Ureter (tissue), 1 donor: Measurements from ENCODE around the gene MAML1. TPM values are rescaled to one million over a fixed set of nuclear protein-coding genes. Genes with fewer than 3 reads are reported as not detected.
A peak's percentile ranks its signal among the peaks of the same experiment; 100 is the strongest.
"Not testable (repeated sequence)": the region's sequence is repeated elsewhere in the genome, so short reads cannot be mapped to it uniquely, and the experiment has no call there.

Experiments used
- DNase-seq: peaks from one replicate; pipeline ENCODE4 v3.0.0-alpha.2; 2020; ENCODE audit warnings: low spot score
- total RNA-seq: library from RNA; stranded (reverse); gene quantifications from one replicate; pipeline ENCODE4 v1.2.4, GENCODE V29; 2023
- donor health status: DM: yes; HTN: yes; CAD: no.

MAML1 gene
- 37.7 TPM for total RNA-seq

GRCh38 chr5:179732412-179732917 lies at the start of gene MAML1:
TSS of gene MAML1 (plus strand) at chr5:179732822. CDS start at chr5:179733113, 291 bp downstream.
- peak; percentile 100 for DNase-seq

DNA sequence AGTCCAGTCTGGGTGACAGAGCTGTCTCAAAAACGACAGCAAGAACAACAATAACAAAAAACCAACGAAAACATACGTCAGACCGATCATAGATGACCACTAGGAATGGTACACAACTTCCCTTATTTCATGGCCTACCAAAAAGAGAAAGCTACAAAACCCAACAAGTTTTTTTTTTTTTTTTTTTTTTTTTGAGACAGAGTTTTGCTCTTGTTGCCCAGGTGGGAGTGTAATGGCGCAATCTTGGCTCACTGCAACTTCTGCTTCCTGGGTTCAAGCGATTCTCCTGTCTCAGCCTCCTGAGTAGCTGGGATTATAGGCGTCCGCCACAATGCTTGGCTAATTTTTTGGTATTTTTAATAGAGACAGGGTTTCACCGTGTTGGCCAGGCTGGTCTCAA lies 43.4 kb upstream of the MAML1 start:
- not testable (repeated sequence) for DNase-seq

- no peak for DNase-seq
These were observed 38.1 kb upstream of the MAML1 start for GRCh38 chr5:179694561-179694960.

- DNase-seq, result no peak
These were observed 36.0 kb upstream of the MAML1 start for GRCh38 chr5:179696603-179697002.

DNA sequence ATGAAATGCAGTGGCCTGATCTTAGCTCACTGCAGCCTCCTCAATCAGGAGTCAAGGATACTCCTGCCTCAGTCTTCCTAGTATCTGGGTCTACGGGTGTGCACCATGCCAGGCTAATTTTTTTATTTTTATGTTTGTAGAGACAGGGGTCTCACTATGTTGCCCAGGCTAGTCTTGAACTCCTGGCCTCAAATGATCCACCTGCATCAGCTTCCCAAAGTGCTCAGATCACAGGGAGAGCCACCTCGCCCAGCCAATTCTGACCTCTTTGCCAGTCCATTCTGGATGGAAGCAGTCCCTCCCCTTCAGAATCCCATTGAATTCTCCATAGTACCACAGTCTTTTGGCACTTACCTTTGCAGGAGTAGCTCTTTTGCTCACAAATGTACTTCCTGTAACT lies 35.5 kb upstream of the MAML1 start:
- DNase-seq, result no peak

DNA sequence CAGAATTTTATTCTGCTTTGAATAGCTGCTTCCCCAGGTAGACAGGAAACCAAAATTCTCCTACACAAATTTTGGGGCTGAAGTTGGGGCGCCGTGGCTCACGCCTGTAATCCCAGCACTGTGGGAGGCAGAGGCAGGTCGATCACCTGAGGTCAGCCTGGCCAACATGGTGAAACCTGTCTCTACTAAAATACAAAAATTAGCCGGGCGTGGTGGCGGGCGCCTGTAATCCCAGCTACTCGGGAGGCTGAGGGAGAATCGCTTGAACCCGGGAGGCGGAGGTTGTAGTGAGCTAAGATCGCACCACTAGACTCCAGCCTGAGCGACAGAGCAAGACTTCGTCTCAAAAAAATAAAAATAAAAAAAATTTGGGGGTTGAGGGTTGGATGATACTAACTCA lies 35.1 kb upstream of the MAML1 start:
- DNase-seq, result not testable (repeated sequence)

- peak; percentile 99 for DNase-seq
These were observed 34.4 kb upstream of the MAML1 start for GRCh38 chr5:179697993-179698934.

DNA sequence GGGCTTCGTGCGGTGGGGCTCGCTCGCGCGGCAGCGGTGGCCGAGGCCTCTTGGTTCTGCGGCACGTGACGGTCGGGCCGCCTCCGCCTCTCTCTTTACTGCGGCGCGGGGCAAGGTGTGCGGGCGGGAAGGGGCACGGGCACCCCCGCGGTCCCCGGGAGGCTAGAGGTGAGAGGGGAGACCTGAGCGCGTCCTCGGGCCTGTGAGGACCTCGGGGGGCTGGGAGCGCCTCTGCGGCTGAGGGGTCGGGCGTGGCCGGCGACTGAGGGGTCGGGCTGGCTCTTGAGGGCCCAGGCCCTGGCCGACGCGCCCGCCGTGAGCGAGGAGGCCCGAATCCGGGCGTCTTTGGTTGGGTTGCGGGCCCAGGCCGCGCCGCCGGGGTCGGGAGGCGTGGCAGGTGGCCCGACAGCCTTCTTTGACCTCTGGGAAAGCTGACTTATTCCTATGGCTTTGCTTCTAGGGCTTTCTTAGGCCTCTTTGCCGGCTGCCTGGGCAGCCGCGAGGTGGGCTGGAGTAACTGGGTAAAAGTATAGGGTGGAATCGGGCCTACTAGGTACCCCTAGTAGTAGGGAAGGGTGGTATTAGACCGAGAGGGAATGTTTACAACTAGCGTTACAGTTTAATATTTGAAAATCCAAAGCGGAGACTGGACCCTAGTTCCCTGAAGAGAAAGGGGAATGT lies 33.5 kb upstream of the MAML1 start, which contains the start of gene CANX:
Gene CANX, plus strand, starts transcription at position 33 of the 681 bp plus-strand sequence. CDS start 6,715 bp downstream, outside the sequence.
- no peak for DNase-seq

DNA sequence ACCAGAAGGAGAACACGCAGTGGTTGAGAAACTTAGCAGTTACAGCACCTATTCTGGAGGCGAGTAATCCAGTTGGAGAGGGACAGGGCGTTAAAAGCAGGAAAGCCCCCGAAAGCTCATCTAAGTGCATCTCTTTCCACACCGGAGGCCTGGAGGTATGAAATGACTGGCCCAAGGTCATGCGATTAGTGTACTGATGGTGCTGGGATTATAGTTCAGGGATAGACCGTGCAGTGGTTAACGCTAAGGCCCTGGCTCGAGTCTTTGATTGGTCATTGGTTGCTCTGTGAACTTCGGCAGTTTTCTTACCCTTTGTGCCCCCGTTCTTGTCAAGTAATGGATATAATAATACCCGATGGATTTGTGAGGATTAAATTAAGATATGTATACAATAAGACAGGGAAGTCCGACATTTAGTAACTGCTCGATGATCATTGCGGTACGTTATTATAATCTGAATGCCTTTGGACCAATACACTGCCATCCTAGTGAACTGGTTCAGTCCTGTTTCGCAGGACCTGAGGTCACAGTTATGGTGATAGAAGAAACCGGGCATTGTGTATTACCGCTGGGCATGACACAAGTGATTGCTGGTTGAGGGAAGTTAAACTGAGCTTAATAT lies 32.9 kb upstream of the MAML1 start:
- DNase-seq, result no peak

- no peak for DNase-seq
These were observed 32.2 kb upstream of the MAML1 start for GRCh38 chr5:179700401-179700918.

DNA sequence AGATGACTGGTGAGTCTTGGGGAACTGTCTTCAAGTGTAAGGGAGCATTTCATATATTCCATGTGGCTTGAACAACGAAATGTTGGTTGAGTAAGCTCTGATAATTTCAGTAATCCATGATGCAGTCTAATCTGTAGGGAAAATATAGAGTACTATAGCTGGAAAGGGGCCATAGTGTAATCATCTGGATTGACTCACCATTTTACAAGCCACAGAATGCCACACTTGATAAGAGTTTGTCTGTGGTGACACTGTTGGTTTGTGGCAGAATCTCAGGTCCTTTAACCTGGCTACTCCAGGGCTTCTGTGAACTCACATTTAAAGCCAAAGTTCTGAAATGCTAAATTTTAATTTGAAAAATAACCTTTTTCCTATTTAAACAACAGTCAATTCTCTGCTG lies 16.3 kb upstream of the MAML1 start:
- no peak for DNase-seq

GRCh38 chr5:179720222-179720621 lies 12.4 kb upstream of the MAML1 start:
- no peak for DNase-seq

- DNase-seq, result no peak
These were observed 8.5 kb upstream of the MAML1 start for GRCh38 chr5:179724163-179724562.

- no peak for DNase-seq
These were observed 5.5 kb upstream of the MAML1 start for GRCh38 chr5:179727106-179727505.

GRCh38 chr5:179729303-179729702 lies 3.3 kb upstream of the MAML1 start:
- DNase-seq, result no peak

- DNase-seq, result no peak
These were observed 2.9 kb upstream of the MAML1 start for GRCh38 chr5:179729727-179730126.

DNA sequence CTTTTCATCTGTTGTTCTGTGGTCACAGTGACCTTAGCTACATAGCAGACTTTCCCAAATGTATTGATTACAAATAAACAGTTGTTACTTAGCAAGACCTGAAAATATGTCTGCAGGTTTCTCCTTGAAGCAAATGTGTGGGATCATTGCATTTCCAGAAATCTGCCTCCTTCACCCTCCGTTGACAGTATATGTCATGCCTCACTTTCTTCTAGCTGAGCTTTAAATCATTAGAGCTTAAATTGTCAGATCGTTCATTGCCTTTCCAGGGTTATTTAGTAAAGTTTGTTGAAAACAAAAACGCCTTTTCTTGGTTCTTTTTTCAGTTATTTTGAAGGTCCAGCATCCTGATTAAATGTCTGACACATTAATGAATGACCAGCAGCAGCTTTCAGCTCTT lies 2.3 kb upstream of the MAML1 start:
- no peak for DNase-seq

- no peak for DNase-seq
These were observed 1.8 kb upstream of the MAML1 start for GRCh38 chr5:179730852-179731251.

DNA sequence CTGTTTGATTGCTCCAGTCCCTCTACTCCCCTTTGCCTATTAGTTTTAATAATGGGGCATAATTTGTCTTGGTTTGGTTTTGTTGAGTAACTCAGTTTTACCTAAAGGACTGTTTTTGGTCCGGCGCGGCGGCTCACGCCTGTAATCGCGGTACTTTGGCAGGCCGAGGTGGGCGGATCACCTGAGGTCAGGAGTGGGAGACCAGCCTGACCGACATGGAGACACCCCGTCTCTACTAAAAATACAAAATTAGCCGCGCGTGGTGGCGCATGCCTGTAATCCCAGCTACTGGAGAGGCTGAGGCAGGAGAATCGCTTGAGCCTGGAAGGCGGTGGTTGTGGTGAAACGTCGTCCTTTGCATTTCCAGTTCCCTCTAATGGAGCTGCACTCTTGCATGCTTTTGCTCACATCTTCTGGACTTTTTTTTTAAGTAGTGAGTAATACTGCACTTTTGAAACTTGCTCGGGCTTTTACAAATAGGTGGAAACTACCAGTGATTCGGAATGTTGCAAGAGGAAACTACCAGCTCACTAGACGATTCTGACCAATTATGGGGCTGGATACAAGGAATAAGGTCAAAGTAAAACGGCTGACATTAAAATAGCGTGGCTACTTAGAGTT lies 721 bp upstream of the MAML1 start:
- peak; percentile 45 for DNase-seq

DNA sequence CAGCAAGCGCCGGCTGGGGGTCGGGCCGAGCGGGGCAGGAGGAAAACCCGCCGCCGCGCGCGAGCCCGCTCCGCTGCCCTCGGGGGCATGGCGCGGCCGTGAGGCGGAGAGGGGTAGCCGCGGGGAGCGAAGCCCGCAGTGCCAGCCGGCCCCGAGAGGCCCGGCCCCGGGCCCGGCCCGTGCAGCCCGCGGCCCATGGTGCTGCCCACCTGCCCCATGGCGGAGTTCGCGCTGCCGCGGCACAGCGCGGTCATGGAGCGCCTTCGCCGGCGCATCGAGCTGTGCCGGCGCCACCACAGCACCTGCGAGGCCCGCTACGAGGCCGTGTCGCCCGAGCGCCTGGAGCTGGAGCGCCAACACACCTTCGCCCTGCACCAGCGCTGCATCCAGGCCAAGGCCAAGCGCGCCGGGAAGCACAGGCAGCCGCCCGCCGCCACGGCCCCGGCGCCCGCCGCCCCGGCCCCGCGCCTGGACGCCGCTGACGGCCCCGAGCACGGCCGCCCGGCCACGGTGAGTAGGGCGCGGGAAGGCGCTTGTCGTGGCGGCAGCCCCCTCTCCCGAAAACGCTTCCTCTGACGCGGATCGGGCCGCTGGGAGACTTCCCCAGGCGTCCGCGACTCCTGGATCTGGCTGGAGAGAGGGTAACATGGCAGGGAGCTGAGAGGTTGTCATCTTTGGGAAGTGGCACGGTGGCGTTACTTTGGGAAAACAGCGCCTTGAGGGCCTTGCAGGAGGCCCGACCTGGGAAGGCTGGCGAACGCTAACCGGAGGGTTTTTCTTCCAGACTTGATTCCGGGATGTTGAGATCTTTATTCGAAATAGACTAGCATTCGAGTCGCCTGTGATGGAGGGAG lies 523 bp downstream of the MAML1 start:
- DNase-seq, result peak; percentile 48

DNA sequence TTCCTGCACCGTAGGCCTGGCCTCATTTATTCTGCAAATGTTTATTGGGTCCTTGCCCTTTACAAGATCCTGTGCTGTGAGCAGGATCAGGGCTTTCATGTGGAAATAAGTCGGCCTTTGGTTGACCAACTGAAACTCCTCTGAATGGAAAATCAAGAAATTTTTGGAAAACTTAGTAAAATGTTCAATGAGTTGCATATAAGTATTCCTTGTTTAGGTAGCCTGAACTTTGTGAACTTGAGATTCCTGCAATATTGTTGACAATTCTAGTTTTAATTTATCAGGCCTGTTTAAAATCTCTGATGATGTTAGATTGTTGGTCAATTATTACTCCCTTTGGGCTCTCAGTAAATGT lies 1.1 kb downstream of the MAML1 start:
- no peak for DNase-seq
